Cardiac fibroblast (primary cell): ENCODE data around the gene PCED1A.

Experiments
- DNase-seq, 2 donors: peaks; one replicate each; pipeline versions ENCODE4 v3.0.0 to v3.0.0-alpha.2; 2010; ENCODE audit warnings: low read depth in 2 of 2
- H3K4me3 ChIP-seq, 2 donors: replicated peaks in 1 of 2; 1 replicate in 1 of 2; 2 replicates in 1 of 2; pipeline ENCODE4 v1.5.1; 2011; ENCODE audit warnings: low read depth in 2 of 2, low read length in 2 of 2, mild to moderate bottlenecking in 2 of 2, moderate library complexity in 1 of 2
- CTCF ChIP-seq: IDR thresholded peaks from one replicate; pipeline ENCODE4 v1.5.1; 2011; ENCODE audit warnings: low read depth, mild to moderate bottlenecking, low read length, inconsistent platforms

Gene PCED1A

GRCh38 chr20:2807019-2807418 is 33.4 kb downstream of the PCED1A start:
- no peak for DNase-seq
- H3K4me3 ChIP-seq, result no peak overlapping the region
- TF ChIP-seq CTCF, result no peak

- no peak overlapping the region for H3K4me3 ChIP-seq
- TF ChIP-seq CTCF, result no peak
- no peak for DNase-seq
Observed at GRCh38 chr20:2806351-2806701, 34.1 kb downstream of the PCED1A start.

GRCh38 chr20:2805689-2806350 is 34.6 kb downstream of the PCED1A start:
- no peak for DNase-seq
- TF ChIP-seq CTCF, result no peak
- H3K4me3 ChIP-seq, result no peak overlapping the region

- no peak for TF ChIP-seq CTCF
- no peak for DNase-seq
Observed at GRCh38 chr20:2804852-2805688, 35.4 kb downstream of the PCED1A start.

GRCh38 chr20:2804041-2804828 is 36.2 kb downstream of the PCED1A start:
- DNase-seq, result no peak
- no peak overlapping the region for H3K4me3 ChIP-seq
- no peak for TF ChIP-seq CTCF

More at GRCh38 chr20:2804852-2805688, 35.4 kb downstream of the PCED1A start:
- no peak overlapping the region for H3K4me3 ChIP-seq

GRCh38 chr20:2801286-2801728 is 39.1 kb downstream of the PCED1A start:
- DNase-seq, result no peak
- no peak for TF ChIP-seq CTCF
- no peak overlapping the region for H3K4me3 ChIP-seq
